HG03521 (cell line): ENCODE results near the gene RIOK3.
"Not testable (repeated sequence)": the region's sequence is repeated elsewhere in the genome, so short reads cannot be mapped to it uniquely, and the experiment has no call there.

Experiments
- ATAC-seq: cut with Tn5 transposase; IDR thresholded peaks from one replicate; pipeline ENCODE4 v1.9.1; 2021; ENCODE audit warnings: mild to moderate bottlenecking, moderate library complexity; ENCODE audit not compliant: unreplicated experiment

Gene RIOK3

DNA sequence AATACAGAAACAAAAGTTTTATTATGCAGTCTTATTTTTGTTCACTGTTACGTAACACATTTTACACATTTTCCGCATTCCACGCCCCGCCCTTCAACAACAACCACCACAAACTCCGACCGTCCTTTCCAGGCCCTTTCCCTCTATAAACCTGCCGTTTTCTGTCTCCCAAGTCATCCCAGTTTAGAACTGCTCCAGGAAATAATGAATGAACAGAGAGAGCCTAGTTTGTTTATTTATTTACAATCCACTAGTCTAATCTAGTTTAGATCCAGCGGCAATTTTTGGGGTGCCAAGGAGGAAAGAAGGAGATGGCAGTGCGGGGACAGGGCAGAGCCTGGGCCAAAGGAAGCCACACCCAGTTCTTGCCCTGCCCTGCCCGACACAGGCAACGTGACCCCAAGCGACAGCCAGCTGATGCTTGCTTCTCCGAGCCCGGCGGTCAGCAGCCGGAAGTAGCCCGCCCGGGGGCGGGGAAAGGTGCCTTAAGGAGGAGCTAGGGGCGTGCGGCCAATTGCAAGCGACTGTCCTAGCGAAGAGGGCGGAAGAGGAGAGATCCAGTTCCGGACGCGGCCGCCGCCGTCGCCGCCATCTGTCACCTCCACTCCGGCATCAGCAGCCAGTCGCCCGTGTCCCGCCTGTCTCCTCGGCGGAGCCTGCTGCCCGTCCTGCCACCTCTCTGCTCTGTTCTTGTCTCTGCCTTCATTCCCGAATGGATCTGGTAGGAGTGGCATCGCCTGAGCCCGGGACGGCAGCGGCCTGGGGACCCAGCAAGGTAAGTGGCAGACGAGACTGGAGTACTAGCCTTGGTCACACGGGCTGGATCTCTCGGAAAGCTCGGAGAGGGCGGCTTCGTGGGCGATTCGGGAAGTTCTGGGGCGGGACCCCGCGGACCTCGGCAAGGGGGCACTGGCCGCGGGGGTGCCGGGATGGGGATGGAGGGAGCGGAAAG lies at the start of gene RIOK3:
TSS of gene RIOK3 (plus strand) at position 560 of the 952 bp plus-strand sequence. CDS start at position 713, 153 bp downstream.
- ATAC-seq = peak; percentile 97

- ATAC-seq = no peak
These were observed 49.8 kb upstream of the RIOK3 start for GRCh38 chr18:23403310-23403709.

- no peak for ATAC-seq
These were observed 47.5 kb upstream of the RIOK3 start for GRCh38 chr18:23405636-23406035.

DNA sequence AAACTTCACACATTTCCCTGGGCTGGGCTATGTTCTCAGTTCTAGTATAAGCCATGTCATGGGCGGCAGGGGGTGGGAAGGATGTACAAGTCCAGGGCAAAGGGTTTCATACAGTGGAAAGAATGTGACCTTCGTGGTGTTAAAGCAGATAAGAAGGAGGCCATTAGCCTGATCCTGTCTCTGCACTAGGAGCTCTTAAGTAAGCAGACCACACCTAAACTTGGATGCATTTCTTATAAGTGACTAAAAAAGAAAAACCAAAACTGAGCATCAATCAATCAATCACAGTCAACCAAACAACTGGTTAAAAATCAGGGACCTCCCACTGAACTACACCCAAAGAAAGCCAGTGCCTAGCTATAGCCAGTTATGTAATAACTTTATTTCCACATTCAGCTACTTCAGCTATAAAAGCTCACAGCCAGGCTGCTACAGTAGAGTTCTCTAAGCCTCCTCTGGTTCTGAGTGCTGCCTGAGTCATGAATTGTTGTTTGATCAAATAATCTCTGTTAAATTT lies 46.8 kb upstream of the RIOK3 start:
- ATAC-seq = no peak

DNA sequence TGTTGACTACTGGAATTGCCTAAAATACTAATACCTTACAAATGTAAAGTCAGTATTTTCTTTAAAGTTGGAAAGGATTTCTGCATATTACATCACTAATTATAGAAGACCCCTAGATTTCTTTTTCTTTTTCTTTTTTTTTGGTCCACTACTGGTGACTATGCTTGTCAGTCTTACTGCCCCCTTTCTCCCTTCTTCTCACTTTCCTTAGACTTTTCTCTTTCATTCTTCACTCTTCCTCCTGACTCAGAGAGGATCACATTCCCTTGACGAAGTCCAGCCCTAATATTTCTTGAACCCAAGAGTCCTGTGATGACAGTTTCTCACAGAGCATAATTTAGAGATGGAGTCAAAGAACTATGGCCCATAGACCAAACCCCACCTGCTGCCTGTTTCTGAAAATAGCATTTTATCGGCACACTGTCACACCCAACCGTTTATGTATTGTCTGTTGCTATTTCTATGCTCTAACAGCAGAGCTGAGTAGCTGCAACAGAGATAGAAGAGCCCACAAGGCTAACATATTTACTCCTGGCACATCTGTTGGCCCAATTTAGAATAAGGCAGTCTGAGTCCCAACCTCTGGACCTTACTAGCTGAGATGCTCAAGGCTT lies 40.6 kb upstream of the RIOK3 start:
- no peak for ATAC-seq

DNA sequence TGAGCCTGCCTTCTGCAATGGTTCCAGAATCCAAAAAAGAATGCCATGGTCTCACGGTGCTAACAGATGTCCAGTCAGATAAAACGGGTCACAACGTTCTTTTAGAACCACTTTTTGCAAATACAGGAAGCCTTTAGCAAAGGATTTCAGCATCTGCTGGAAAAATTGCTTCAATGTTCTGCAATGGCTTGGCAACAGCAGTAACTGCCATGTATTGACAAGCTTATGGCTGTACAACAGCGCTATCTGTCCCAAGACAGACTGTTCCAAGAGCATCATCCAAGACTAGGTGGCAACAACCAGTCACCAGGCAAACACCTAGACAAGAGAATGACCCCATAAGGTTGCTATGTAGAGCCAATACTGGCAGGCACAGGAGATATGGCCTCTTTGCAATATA lies 37.6 kb upstream of the RIOK3 start:
- ATAC-seq = no peak

- no peak for ATAC-seq
These were observed 36.8 kb upstream of the RIOK3 start for GRCh38 chr18:23416298-23416697.

- ATAC-seq = no peak
These were observed 31.8 kb upstream of the RIOK3 start for GRCh38 chr18:23421277-23421676.

DNA sequence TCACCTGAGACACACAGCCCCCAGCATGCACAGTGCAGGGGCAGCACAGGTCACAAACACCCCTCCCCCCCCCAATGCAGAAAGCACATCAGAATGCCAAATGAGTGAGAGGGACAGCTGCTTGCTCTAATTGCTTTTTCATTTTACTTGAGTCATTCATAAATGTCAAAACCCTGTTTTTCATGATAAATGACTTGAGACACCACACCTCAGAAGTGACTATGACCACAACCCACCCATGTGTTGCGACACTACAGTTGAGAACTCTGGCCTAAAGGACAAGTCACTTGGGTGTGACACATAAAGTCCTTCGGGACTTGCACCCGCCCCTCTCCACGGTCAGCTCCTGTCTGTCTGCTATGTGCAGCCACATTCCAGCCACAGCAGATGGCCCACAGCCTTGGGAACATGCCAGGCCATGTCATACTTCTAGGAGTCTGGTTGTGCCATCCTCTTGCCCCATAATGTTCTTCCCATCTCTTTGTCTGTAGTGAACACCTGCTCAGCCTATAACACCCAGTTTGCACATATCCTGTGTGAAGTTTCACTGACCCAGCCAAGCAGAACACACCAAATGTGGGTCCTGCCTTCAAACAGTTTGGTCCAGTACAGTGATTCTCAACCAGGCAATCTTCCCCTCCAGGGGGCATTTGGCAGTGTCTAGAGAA lies 30.2 kb upstream of the RIOK3 start:
- peak; percentile 80 for ATAC-seq

GRCh38 chr18:23424616-23425015 lies 28.5 kb upstream of the RIOK3 start:
- no peak for ATAC-seq

DNA sequence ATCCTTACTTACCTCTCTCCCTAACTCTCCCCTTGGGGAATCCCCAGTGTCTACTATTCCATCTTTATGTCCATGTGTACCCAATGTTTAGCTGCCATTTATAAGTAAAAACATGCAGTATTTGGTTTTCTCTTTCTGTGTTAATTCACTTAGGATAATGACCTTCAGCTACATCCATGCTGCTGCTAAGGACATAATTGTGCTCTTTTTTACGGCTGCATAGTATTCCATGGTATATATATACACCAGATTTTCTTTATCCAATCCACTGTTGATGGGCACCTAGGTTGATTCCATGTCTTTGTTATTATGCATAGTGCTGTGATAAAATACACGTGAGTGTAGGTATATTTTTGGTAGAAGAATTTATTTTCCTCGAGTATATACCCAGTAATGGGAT lies 24.3 kb upstream of the RIOK3 start:
- no peak for ATAC-seq

DNA sequence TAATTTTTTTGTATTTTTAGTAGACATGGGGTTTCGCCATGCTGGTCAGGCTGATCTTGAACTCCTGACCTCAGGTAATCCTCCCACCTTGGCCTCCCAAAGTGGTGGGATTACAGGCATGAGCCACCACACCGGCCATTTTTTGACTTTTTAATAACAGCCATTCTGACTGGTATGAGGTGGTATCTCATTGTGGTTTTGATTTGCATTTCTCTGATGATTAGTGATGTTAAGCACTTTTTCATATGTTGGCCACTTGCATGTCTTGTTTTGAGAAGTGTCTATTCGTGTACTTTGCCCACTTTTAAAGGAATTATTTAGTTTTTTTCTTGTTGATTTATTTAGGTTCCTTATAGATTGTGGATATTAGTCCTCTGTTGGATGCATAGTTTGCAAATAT lies 23.5 kb upstream of the RIOK3 start:
- ATAC-seq = not testable (repeated sequence)

- ATAC-seq = no peak
These were observed 19.7 kb upstream of the RIOK3 start for GRCh38 chr18:23433360-23433759.

DNA sequence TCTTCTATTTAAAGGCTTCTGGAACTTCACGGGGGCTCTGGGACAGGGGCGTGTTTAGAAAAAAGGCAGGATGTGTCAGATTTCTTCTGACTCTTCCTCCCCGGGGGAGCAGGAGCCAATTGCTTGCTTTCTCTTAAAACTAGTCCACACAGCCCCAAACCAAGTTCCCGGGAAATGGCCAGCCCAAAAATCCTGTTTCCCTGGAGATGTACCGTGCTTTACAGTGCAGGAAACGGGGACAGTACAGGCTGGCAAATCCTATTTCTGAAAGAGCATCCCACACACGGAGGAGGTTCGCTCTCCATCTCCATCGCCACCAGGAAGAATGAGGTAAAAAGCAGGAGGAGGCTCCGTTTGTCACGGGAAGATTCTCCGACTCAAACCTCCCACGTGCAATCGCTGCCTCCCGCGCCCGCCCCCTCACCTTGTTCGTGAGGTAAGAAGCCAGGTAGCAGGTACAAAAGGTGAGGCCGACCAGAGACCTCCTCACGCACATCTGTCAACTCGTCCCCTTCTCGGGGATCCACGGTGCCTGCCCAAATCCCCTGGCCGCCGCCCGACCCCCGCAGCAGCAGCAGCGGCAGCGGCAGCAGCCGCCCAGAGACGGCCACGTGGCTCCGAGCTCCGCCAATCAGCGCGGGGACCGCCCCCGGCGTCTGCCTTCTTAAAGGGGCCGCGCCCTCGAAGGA lies 15.6 kb upstream of the RIOK3 start:
- ATAC-seq = peak; percentile 95

- no peak for ATAC-seq
These were observed 15.1 kb upstream of the RIOK3 start for GRCh38 chr18:23438046-23438377.

- ATAC-seq = no peak
These were observed 14.3 kb upstream of the RIOK3 start for GRCh38 chr18:23438608-23439366.

DNA sequence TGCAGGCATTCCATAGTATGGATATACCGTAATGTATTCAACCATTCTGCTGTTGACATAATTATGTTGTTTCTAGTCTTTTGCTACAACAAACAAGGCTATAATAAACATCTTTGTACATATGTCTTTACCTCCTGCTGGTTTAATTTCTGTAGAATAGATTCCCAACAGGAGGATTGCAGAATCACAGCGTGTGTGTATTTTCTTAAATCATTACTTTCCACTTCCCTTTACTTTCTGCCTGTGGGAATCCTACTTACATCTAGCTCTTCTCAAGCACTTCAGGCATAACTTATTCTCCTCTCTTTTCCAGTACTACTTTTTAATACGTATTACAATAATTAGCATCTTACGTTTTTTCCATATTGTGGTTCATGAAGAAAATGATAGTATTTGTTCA lies 13.0 kb upstream of the RIOK3 start:
- no peak for ATAC-seq

- ATAC-seq = no peak
These were observed 10.1 kb upstream of the RIOK3 start for GRCh38 chr18:23442958-23443357.

DNA sequence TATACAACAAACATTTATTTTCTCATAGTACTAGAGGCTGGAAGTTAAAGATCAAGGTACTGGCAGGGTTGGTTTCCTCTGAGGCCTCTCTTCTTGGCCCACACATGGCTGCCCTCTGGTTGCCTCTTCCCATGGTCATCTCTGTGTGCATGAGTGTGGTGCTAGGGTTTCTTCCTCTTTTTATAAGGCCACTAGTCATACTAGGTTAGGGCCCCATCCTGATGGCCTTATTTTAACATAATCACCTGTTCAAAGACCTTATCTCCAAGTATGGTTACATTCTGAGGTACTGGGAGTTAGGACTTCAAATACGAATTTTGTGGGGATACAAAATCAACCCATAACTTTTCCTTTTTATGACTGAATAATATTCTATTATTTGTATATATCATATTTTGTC lies 4.8 kb upstream of the RIOK3 start:
- no peak for ATAC-seq

GRCh38 chr18:23450022-23450421 lies 3.1 kb upstream of the RIOK3 start:
- no peak for ATAC-seq
